Stomach (tissue), 4 donors: ENCODE data around the gene CRYZ.

Experiments used
- CTCF ChIP-seq, 7 experiments: fragments of 450-650 bp in 4 of 7; fragments of 200-600 bp in 3 of 7; sonication (generic) in 3 of 7; IDR thresholded peaks; one replicate each; pipeline ENCODE4 v1.5.1; 2016 to 2019; ENCODE audit warnings: antibody characterized with exemption in 7 of 7, control low read depth in 2 of 7, mild to moderate bottlenecking in 1 of 7
- POLR2A ChIP-seq, 4 donors: fragments of 450-650 bp; IDR thresholded peaks; one replicate each; pipeline ENCODE4 v1.6.1; 2016; ENCODE audit warnings: antibody characterized with exemption in 4 of 4, control low read depth in 2 of 4, mild to moderate bottlenecking in 1 of 4, moderate library complexity in 1 of 4
- POLR2AphosphoS5 ChIP-seq, 3 donors: sonication (generic); formaldehyde crosslinking; IDR thresholded peaks; one replicate each; pipeline ENCODE4 v1.6.1; 2016; ENCODE audit warnings: antibody characterized with exemption in 3 of 3

GRCh38 chr1:74716822-74717221, 16.0 kb downstream of the CRYZ start:
- TF ChIP-seq CTCF (IDR thresholded peaks at IDR 0.05) (no peak), POLR2A (IDR thresholded peaks at IDR 0.05) (no peak), POLR2AphosphoS5 (IDR thresholded peaks at IDR 0.05) (no peak)
